GM12878 (cell line): Measurements from ENCODE around the gene PTPN14. TPM values are rescaled to one million over a fixed set of nuclear protein-coding genes. Genes with fewer than 3 reads are reported as not detected.

Source experiments
- ATAC-seq: fragments of 200-7000 bp; cut with Tn5 transposase; 3 replicates; pipeline ENCODE4 v1.9.1; 2020; ENCODE audit warnings: mild to moderate bottlenecking, moderate library complexity
- BruUV-seq: library from RNA; stranded (reverse); fragments of 400-500 nt; replicated peaks from 2 replicates; lab custom pipeline; 2021; lab: Mats Ljungman, UMichigan
- CTCF ChIA-PET: fragments of 300-600 bp; sonication (Branson Sonifier 250); formaldehyde crosslinking; extraction: SDS; loops from one replicate; lab custom pipeline; 2021; ENCODE audit warnings: inconsistent platforms; lab: Yijun Ruan, JAX
- POLR2A ChIA-PET: fragments of 350-600 bp; formaldehyde crosslinking; extraction: SDS; loops from one replicate; lab custom pipeline; 2021; ENCODE audit warnings: inconsistent platforms; lab: Charles Lee
- RAD21 ChIA-PET: fragments of 300-600 bp; sonication (Branson Sonifier 250); formaldehyde crosslinking; loops from one replicate; lab custom pipeline; 2023; ENCODE audit warnings: antibody characterized with exemption; ENCODE audit not compliant: unreplicated experiment; lab: Charles Lee
- SMC1A ChIA-PET: fragments of 300-600 bp; sonication (Branson Sonifier 250); formaldehyde crosslinking; loops from one replicate; lab custom pipeline; 2023; ENCODE audit not compliant: unreplicated experiment, uncharacterized antibody; lab: Charles Lee
- DNase-seq: peaks from one replicate; pipeline ENCODE4 v3.0.0-alpha.2; 2011; ENCODE audit warnings: low read depth, low spot score
- FAIRE-seq: peaks from 3 replicates; lab custom pipeline; 2011; peaks lifted over from hg19 to GRCh38; lab: Jason Lieb, UNC
- H2AFZ ChIP-seq: 2 replicates; pipeline ENCODE4 v1.6.0; 2011; ENCODE audit warnings: low read depth, low read length, control low read depth; ENCODE audit not compliant: control insufficient read depth
- H3K27ac ChIP-seq: 2 replicates; pipeline ENCODE4 v1.5.1; 2011; ENCODE audit warnings: control low read depth; ENCODE audit not compliant: control insufficient read depth, insufficient read depth
- H3K27me3 ChIP-seq, 2 experiments: replicated peaks in 1 of 2; 2 replicates each; pipeline versions ENCODE4 v1.6.0 to v1.6.1; 2011; ENCODE audit warnings: low read length in 1 of 2; ENCODE audit not compliant: control insufficient read depth in 2 of 2, insufficient read depth in 2 of 2
- H3K36me3 ChIP-seq, 2 experiments: 2 replicates each; pipeline ENCODE4 v1.5.1; 2011; ENCODE audit warnings: low read length in 1 of 2; ENCODE audit not compliant: control insufficient read depth in 2 of 2, insufficient read depth in 2 of 2
- H3K4me1 ChIP-seq: 2 replicates; pipeline ENCODE4 v1.6.1; 2011; ENCODE audit warnings: mild to moderate bottlenecking, low read length, moderate library complexity, mixed read lengths; ENCODE audit not compliant: control insufficient read depth, insufficient read depth
- H3K4me2 ChIP-seq: 2 replicates; pipeline ENCODE4 v1.6.0; 2011; ENCODE audit warnings: control low read depth; ENCODE audit not compliant: control insufficient read depth, insufficient read depth
- H3K4me3 ChIP-seq: fragments of 200-600 bp; sonication (generic); 2 replicates; pipeline ENCODE4 v1.5.1; 2016
- H3K79me2 ChIP-seq: 2 replicates; pipeline ENCODE4 v1.6.0; 2011; ENCODE audit warnings: low read length; ENCODE audit not compliant: control insufficient read depth, insufficient read depth
- H3K9ac ChIP-seq: 2 replicates; pipeline ENCODE4 v1.8.0; 2011; ENCODE audit warnings: low read length, control low read depth, mixed read lengths; ENCODE audit not compliant: control insufficient read depth, insufficient read depth
- H3K9me3 ChIP-seq: replicated peaks from 3 replicates; pipeline ENCODE4 v1.5.1; 2011; ENCODE audit warnings: mild to moderate bottlenecking, low read length; ENCODE audit not compliant: control insufficient read depth, insufficient read depth
- H4K20me1 ChIP-seq: 2 replicates; pipeline ENCODE4 v1.6.0; 2011; ENCODE audit not compliant: control insufficient read depth, insufficient read depth
- BMI1 ChIP-seq: fragments of 450-650 bp; IDR thresholded peaks from 2 replicates; pipeline ENCODE4 v1.6.1; 2016; ENCODE audit warnings: mild to moderate bottlenecking, moderate library complexity, borderline replicate concordance
- BRCA1 ChIP-seq: IDR thresholded peaks from 2 replicates; pipeline ENCODE4 v1.6.1; 2011; ENCODE audit warnings: low read depth, low read length, improper control_type of control experiment
- CEBPB ChIP-seq, 2 experiments: fragments of 150-350 bp in 1 of 2; IDR thresholded peaks; 2 replicates each; pipeline ENCODE4 v1.6.1; 2012 to 2014; ENCODE audit warnings: low read depth in 2 of 2, low read length in 2 of 2, borderline replicate concordance in 1 of 2, inconsistent platforms in 1 of 2
- ETV6 ChIP-seq, 2 experiments: fragments of 450-650 bp in 1 of 2; IDR thresholded peaks in 1 of 2; conservative IDR thresholded peaks in 1 of 2; 2 replicates each; pipeline ENCODE4 v1.6.1; 2014; ENCODE audit warnings: antibody characterized with exemption in 1 of 2, borderline replicate concordance in 1 of 2, low read depth in 1 of 2, mild to moderate bottlenecking in 1 of 2, moderate library complexity in 1 of 2
- FOXK2 ChIP-seq: fragments of 450-650 bp; IDR thresholded peaks from 2 replicates; pipeline ENCODE4 v1.6.1; 2017; ENCODE audit warnings: mild to moderate bottlenecking, moderate library complexity
- MYC ChIP-seq: IDR thresholded peaks from 2 replicates; pipeline ENCODE4 v1.6.1; 2011; ENCODE audit warnings: mild to moderate bottlenecking, low read length, moderate library complexity, inconsistent platforms; ENCODE audit not compliant: insufficient read depth, insufficient replicate concordance, insufficient read length, severe bottlenecking
- NBN ChIP-seq: fragments of 450-650 bp; IDR thresholded peaks from 2 replicates; pipeline ENCODE4 v1.6.1; 2016
- NFXL1 ChIP-seq: fragments of 450-650 bp; IDR thresholded peaks from 2 replicates; pipeline ENCODE4 v1.6.1; 2017; ENCODE audit warnings: antibody characterized with exemption, mild to moderate bottlenecking, borderline replicate concordance
- NFYA ChIP-seq: IDR thresholded peaks from 2 replicates; pipeline ENCODE4 v1.6.1; 2011; ENCODE audit warnings: low read depth, mild to moderate bottlenecking, low read length, improper control_type of control experiment, borderline replicate concordance
- SMAD1 ChIP-seq: fragments of 450-650 bp; IDR thresholded peaks from 2 replicates; pipeline ENCODE4 v1.6.1; 2018; ENCODE audit warnings: mild to moderate bottlenecking, low read depth; ENCODE audit not compliant: partially characterized antibody
- SREBF2 ChIP-seq: IDR thresholded peaks from 2 replicates; pipeline ENCODE4 v1.6.1; 2012; ENCODE audit warnings: mild to moderate bottlenecking, low read length
- TAF1 ChIP-seq: IDR thresholded peaks from 2 replicates; pipeline ENCODE4 v1.6.1; 2011; ENCODE audit warnings: mild to moderate bottlenecking, low read depth, low read length, borderline replicate concordance
- ZNF622 ChIP-seq: fragments of 450-650 bp; IDR thresholded peaks from 2 replicates; pipeline ENCODE4 v1.6.1; 2017; ENCODE audit warnings: mild to moderate bottlenecking, inconsistent platforms
- WGBS: methylation state at CpG from one replicate; pipeline ENCODE4 v1.1.6; 2016; ENCODE audit warnings: low lambda C conversion rate; ENCODE audit not compliant: insufficient replicate concordance, insufficient coverage; ENCODE audit errors: missing lambda C conversion rate; 5-methylcytosine and 5-hydroxymethylcytosine counted together
- in situ Hi-C: fragments of 300-500 bp; cut with MboI; formaldehyde crosslinking; loops from 9 replicates; pipeline ENCODE4 v1.14.3; 2018; ENCODE audit warnings: mixed read lengths
- intact Hi-C: fragments of 100-400 bp; cut with micrococcal nuclease; formaldehyde crosslinking; loops from one replicate; pipeline ENCODE4 v1.14.2; 2022; ENCODE audit not compliant: unreplicated experiment
- polyA plus RNA-seq, 11 experiments: library from polyadenylated mRNA; depleted of rRNA in 4 of 11; unstranded in 6 of 11; stranded (reverse) in 5 of 11; fragments of >200 nt; fragmentation: Nextera tagmentation in 4 of 11; fragmentation: Illumina TruSeq in 1 of 11; extraction: Ambion mirVana in 4 of 11; extraction: Trizol in 1 of 11; gene quantifications; 1 replicate in 1 of 11; 2 replicates in 10 of 11; pipeline versions ENCODE4 v1.2.1 to v1.2.3, GENCODE V29; 2011 to 2016; ENCODE audit warnings: inconsistent platforms in 2 of 11, missing spikeins in 2 of 11, low read depth in 1 of 11
- total RNA-seq, 4 experiments: library from RNA; depleted of rRNA in 3 of 4; stranded (reverse); fragments of >200 nt in 3 of 4; fragmentation: Illumina TruSeq in 1 of 4; extraction: Trizol in 1 of 4; gene quantifications; 2 replicates each; pipeline versions ENCODE4 v1.2.1 to v1.2.3, GENCODE V29; 2013 to 2021
- TF ChIP-seq, protein P1 (sequence below): fragments of 450-650 bp; IDR thresholded peaks from 2 replicates; pipeline ENCODE4 v1.6.1; 2014; ENCODE audit warnings: mild to moderate bottlenecking
- TF ChIP-seq, protein P2 (sequence below): IDR thresholded peaks from 2 replicates; pipeline ENCODE4 v1.6.1; 2011; ENCODE audit warnings: mild to moderate bottlenecking, low read depth, low read length, moderate library complexity; ENCODE audit not compliant: insufficient replicate concordance

PTPN14 gene
- total and polyA plus RNA-seq, 10 of the 15 experiments (the other 5 are each of a cell fraction or from before 2014, with no cell fraction given), result 0.05 to 5.1 (median 0.44) TPM

DNA sequence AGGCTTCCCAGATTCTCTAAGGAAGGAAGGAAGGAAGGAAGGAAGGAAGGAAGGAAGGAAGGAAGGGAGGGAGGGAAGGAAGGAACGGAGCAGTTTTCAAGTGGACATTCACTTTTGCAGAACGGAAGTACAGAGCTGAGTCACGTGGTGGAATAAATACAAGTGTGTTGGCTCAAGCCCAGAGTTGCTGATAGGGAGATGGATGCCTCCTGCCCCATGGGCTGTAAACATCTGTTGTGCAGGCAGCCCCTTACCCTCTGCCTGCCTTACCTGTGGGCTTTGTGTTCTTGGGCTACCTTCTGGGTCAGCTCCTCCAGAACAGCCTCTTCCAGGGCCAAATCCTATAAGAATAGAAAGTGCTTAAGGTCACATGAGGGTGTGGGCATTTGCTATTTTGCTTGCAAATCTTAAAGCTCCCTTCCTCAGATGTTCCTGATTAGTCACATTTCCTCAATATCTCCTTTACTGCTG lies 148.8 kb downstream of the PTPN14 start:
- in situ Hi-C loops (no loop called here), intact Hi-C loops (no loop called here)
- Histone ChIP-seq H2AFZ (no peak overlapping the region), H3K9me3 (no peaks in the 10 kb centered on the region), H3K4me3 (no peak overlapping the region), H3K9ac (no peak overlapping the region), H3K27ac (no peak overlapping the region), H3K79me2 (no peaks in the 10 kb centered on the region), H3K36me3 (no peaks in the 10 kb centered on the region), H3K4me1 (no peaks in the 10 kb centered on the region), H4K20me1 (no peaks in the 10 kb centered on the region), H3K4me2 (no peak overlapping the region), H3K27me3 (no peaks in the 10 kb centered on the region)
- FAIRE-seq (no peak), DNase-seq (no peak), ATAC-seq (no peak)
- TF ChIP-seq, protein P1, sequence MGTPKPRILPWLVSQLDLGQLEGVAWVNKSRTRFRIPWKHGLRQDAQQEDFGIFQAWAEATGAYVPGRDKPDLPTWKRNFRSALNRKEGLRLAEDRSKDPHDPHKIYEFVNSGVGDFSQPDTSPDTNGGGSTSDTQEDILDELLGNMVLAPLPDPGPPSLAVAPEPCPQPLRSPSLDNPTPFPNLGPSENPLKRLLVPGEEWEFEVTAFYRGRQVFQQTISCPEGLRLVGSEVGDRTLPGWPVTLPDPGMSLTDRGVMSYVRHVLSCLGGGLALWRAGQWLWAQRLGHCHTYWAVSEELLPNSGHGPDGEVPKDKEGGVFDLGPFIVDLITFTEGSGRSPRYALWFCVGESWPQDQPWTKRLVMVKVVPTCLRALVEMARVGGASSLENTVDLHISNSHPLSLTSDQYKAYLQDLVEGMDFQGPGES, result no peak
- TF ChIP-seq ETV6 (conservative IDR thresholded peaks at IDR 0.05 in 1 of 2, IDR thresholded peaks at IDR 0.05 in 1 of 2; ENCODE audit: borderline replicate concordance in 1 of 2, low read depth in 1 of 2), result no peak
- no peak for TF ChIP-seq CEBPB (IDR thresholded peaks at IDR 0.05; ENCODE audit: borderline replicate concordance in 1 of 2, low read depth in 2 of 2, low read length in 2 of 2)
- TF ChIP-seq, protein P2, sequence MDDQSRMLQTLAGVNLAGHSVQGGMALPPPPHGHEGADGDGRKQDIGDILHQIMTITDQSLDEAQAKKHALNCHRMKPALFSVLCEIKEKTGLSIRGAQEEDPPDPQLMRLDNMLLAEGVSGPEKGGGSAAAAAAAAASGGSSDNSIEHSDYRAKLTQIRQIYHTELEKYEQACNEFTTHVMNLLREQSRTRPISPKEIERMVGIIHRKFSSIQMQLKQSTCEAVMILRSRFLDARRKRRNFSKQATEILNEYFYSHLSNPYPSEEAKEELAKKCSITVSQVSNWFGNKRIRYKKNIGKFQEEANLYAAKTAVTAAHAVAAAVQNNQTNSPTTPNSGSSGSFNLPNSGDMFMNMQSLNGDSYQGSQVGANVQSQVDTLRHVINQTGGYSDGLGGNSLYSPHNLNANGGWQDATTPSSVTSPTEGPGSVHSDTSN, result no peak
- no peak for TF ChIP-seq SMAD1
- TF ChIP-seq SREBF2, result no peak
- TF ChIP-seq TAF1, result no peak
- TF ChIP-seq FOXK2, result no peak
- TF ChIP-seq ZNF622, result no peak
- no peak for TF ChIP-seq NBN
- TF ChIP-seq BRCA1, result no peak
- TF ChIP-seq BMI1, result no peak
- no peak for TF ChIP-seq NFYA
- TF ChIP-seq MYC, result no peak
- TF ChIP-seq NFXL1, result no peak
- ChIA-PET RAD21 (interaction anchor here (1.6 kb wide), 1 partner anchor 65 kb away, joined by 3 read pairs; no protein-coding TSS in a partner anchor), CTCF (interaction anchor here (0.6 to 2.8 kb wide), 8 partner anchors 11 to 183 kb away, joined by 3 to 11 read pairs (median 5); no protein-coding TSS in a partner anchor), SMC1A (interaction anchor here (1.1 to 3.7 kb wide), 11 partner anchors 12 to 182 kb away, joined by 3 to 35 read pairs (median 5); no protein-coding TSS in a partner anchor), POLR2A (interaction anchor here (1.8 to 2.0 kb wide), 2 partner anchors 16 to 37 kb away, joined by 6 to 8 read pairs; no protein-coding TSS in a partner anchor)
- 39% methylated on average over 3 of the region's 3 CpGs for WGBS
- no TSS peak for BruUV-seq
